ENCODE results near the gene C5AR1. TPM values are rescaled to one million over a fixed set of nuclear protein-coding genes. Genes with fewer than 3 reads are reported as not detected.

Gene C5AR1
- polyA plus RNA-seq, 3 donors: 143 to 1,132 (median 320) TPM

DNA sequence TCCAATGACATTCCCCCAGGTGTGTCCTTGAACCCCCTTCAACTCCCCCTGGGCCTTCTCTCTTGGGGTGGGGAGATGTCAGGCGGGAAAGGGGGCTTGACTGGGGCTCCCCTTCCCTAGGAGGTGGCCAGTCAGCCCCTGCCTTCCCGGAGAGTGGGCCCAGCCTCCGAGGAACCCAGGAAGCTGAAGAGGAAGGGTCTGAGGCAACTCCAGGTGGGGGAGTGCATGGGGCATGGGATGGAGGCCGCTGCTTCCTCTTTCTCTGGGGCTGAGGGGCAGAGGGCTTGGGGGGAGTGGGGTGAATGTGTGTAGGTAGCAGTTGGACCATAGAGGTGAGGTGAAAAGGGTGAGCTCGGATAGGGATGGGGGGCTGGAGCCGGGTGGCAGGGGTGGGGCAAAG lies 37.7 kb upstream of the C5AR1 start:
- no peak overlapping the region for H3K4me2 ChIP-seq (replicated peaks; ENCODE audit: extremely low read depth, low read length, poor library complexity, severe bottlenecking)
- H3K79me2 ChIP-seq (ENCODE audit: insufficient read depth, low read length): peaks cover 3% of the 10 kb centered on the region
- Mint-ChIP-seq H3K27me3 (ENCODE audit: low read depth in 3 of 3) (peaks cover 0 to 11% (median 3%) of the 10 kb centered on the region in 3 donors), H3K4me3 (no peak overlapping the region), H3K4me1 (peaks cover 25% of the 10 kb centered on the region), H3K36me3 (peaks cover 47 to 62% of the 10 kb centered on the region in 2 donors), H3K9me3 (no peaks in the 10 kb centered on the region), H3K27ac (peak overlapping the region in 1 of 7 donors; percentile 30)
- H3K27ac ChIP-seq (ENCODE audit: low read depth in 1 of 2, low read length in 2 of 2): no peak overlapping the region
- TF ChIP-seq, protein P1, sequence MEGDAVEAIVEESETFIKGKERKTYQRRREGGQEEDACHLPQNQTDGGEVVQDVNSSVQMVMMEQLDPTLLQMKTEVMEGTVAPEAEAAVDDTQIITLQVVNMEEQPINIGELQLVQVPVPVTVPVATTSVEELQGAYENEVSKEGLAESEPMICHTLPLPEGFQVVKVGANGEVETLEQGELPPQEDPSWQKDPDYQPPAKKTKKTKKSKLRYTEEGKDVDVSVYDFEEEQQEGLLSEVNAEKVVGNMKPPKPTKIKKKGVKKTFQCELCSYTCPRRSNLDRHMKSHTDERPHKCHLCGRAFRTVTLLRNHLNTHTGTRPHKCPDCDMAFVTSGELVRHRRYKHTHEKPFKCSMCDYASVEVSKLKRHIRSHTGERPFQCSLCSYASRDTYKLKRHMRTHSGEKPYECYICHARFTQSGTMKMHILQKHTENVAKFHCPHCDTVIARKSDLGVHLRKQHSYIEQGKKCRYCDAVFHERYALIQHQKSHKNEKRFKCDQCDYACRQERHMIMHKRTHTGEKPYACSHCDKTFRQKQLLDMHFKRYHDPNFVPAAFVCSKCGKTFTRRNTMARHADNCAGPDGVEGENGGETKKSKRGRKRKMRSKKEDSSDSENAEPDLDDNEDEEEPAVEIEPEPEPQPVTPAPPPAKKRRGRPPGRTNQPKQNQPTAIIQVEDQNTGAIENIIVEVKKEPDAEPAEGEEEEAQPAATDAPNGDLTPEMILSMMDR (IDR thresholded peaks at IDR 0.05): no peak
- peaks cover 19% of the 10 kb centered on the region for H4K20me1 ChIP-seq (ENCODE audit: insufficient read depth, low read length)
- H3K4me1 ChIP-seq (ENCODE audit: control insufficient read depth in 1 of 2, insufficient read depth in 2 of 2, low read length in 2 of 2): peaks cover 15 to 34% of the 10 kb centered on the region in 2 donors
- WGBS (ENCODE audit: insufficient coverage): 47% methylated on average over 5 of the region's 6 CpGs
- no peak overlapping the region for H3K4me3 ChIP-seq (replicated peaks in 1 of 3; ENCODE audit: low read depth in 2 of 3, low read length in 3 of 3)
- H3K36me3 ChIP-seq (replicated peaks in 1 of 2; ENCODE audit: control insufficient read depth in 1 of 2, insufficient read depth in 2 of 2, low read length in 2 of 2): peaks cover 39 to 40% of the 10 kb centered on the region in 2 donors
- no peaks in the 10 kb centered on the region for H3K9me3 ChIP-seq (replicated peaks in 1 of 2; ENCODE audit: control insufficient read depth in 1 of 2, insufficient read depth in 1 of 2, low read length in 2 of 2)
- no peak overlapping the region for H3K9ac ChIP-seq (ENCODE audit: insufficient read depth, low read length, poor library complexity, severe bottlenecking)
- H3K27me3 ChIP-seq (ENCODE audit: control insufficient read depth in 2 of 2, insufficient read depth in 2 of 2, low read length in 2 of 2): peaks cover 0 to 3% of the 10 kb centered on the region in 2 donors
- DNase-seq: no peak
- H2AFZ ChIP-seq (ENCODE audit: insufficient read depth, low read depth, low read length, poor library complexity, severe bottlenecking): no peak overlapping the region
- intact Hi-C loops (cut with micrococcal nuclease): loop anchor here (5.0 to 10.0 kb wide), 5 partner anchors 210 to 473 kb away; partner anchors contain the start of genes KPTN (in 1 of the 2), NAPA (in 1 of the 2) and NOP53 (in 1 of the 2)

DNA sequence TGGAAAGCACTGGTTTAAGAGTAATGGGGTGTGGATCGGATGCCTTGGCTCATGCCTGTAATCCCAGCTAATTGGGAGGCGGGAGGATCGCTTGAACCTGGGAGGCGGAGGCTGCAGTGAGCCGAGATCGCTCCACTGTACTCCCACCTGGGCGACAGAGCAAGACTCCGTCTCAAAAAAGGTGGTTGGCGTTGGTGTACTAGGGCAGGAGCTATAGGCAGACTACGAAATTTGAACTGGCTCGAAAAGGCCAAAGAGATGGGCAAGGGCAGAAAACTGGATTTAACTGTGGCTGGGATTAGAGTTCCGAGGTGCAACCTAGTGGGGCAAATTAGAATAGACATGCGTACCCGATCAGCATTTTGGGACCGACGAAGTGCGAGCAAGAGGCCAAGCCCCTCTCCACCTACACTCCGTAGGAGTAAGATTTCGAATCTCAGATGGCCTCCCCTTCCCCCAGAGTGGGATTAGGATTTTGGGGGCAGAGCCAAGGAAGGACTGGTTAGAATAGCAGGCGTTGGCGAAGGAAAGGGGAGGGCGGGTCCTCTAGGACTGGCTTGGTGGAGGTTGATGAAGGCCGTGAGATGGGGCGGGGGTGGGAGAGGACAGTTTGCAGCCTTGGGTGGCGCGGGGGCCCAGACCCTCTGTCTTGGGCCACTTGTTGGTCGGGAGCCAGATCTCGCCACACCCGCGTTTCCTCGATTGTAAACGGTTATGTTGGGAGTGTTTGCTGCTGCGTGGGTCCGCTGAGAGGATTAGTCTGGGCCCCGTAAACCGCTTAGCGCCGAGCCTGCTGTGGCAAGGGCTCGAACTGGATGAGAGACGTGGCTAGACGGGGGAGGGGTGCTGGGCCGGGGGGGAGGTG lies 37.0 kb upstream of the C5AR1 start:
- H3K9me3 ChIP-seq (replicated peaks in 1 of 2; ENCODE audit: control insufficient read depth in 1 of 2, insufficient read depth in 1 of 2, low read length in 2 of 2): no peaks in the 10 kb centered on the region
- peak overlapping the region; percentile 57 to 96 (median 81) for H3K27ac Mint-ChIP-seq
- peaks cover 32 to 33% of the 10 kb centered on the region in 2 donors for H3K36me3 ChIP-seq (replicated peaks in 1 of 2; ENCODE audit: control insufficient read depth in 1 of 2, insufficient read depth in 2 of 2, low read length in 2 of 2)
- H3K27ac ChIP-seq (ENCODE audit: low read depth in 1 of 2, low read length in 2 of 2): peak overlapping the region; percentile 9 to 96
- H3K79me2 ChIP-seq (ENCODE audit: insufficient read depth, low read length): peaks cover 3% of the 10 kb centered on the region
- H2AFZ ChIP-seq (ENCODE audit: insufficient read depth, low read depth, low read length, poor library complexity, severe bottlenecking): peak overlapping the region; percentile 92
- peaks cover 14% of the 10 kb centered on the region for H4K20me1 ChIP-seq (ENCODE audit: insufficient read depth, low read length)
- TF ChIP-seq, protein P1 (IDR thresholded peaks at IDR 0.05): no peak
- no peaks in the 10 kb centered on the region for H3K9me3 Mint-ChIP-seq
- peaks cover 0 to 11% (median 3%) of the 10 kb centered on the region in 3 donors for H3K27me3 Mint-ChIP-seq (ENCODE audit: low read depth in 3 of 3)
- WGBS (ENCODE audit: insufficient coverage): 33% methylated on average over 32 of the region's 42 CpGs
- peak overlapping the region; percentile 68 to 98 (median 74) for H3K4me3 ChIP-seq (replicated peaks in 1 of 3; ENCODE audit: low read depth in 2 of 3, low read length in 3 of 3)
- DNase-seq: no peak
- H3K4me1 Mint-ChIP-seq: peaks cover 25% of the 10 kb centered on the region
- peak overlapping the region; percentile 91 to 95 for H3K4me3 Mint-ChIP-seq
- H3K4me1 ChIP-seq (ENCODE audit: control insufficient read depth in 1 of 2, insufficient read depth in 2 of 2, low read length in 2 of 2): peaks cover 15 to 34% of the 10 kb centered on the region in 2 donors
- peaks cover 40 to 56% of the 10 kb centered on the region in 2 donors for H3K36me3 Mint-ChIP-seq
- intact Hi-C loops (cut with micrococcal nuclease): loop anchor here (1.0 to 10.0 kb wide), 6 partner anchors 15 to 472 kb away; partner anchors contain the start of genes KPTN (in 1 of the 2), NAPA (in 1 of the 2) and NOP53 (in 1 of the 2)
- peak overlapping the region; percentile 90 for H3K9ac ChIP-seq (ENCODE audit: insufficient read depth, low read length, poor library complexity, severe bottlenecking)
- peak overlapping the region; percentile 98 for H3K4me2 ChIP-seq (replicated peaks; ENCODE audit: extremely low read depth, low read length, poor library complexity, severe bottlenecking)
- H3K27me3 ChIP-seq (ENCODE audit: control insufficient read depth in 2 of 2, insufficient read depth in 2 of 2, low read length in 2 of 2): peaks cover 0 to 3% of the 10 kb centered on the region in 2 donors
